Activated naive CD4-positive, alpha-beta T cell treated with anti-CD3 and anti-CD28 coated beads, Interleukin-2, amount 50 U/mL, for 16 hours (primary cell): ENCODE measurements around the gene SF1.

Experiments used
- DNase-seq: peaks from one replicate; pipeline ENCODE4 v3.0.0-alpha.2; 2020

The SF1 gene

DNA sequence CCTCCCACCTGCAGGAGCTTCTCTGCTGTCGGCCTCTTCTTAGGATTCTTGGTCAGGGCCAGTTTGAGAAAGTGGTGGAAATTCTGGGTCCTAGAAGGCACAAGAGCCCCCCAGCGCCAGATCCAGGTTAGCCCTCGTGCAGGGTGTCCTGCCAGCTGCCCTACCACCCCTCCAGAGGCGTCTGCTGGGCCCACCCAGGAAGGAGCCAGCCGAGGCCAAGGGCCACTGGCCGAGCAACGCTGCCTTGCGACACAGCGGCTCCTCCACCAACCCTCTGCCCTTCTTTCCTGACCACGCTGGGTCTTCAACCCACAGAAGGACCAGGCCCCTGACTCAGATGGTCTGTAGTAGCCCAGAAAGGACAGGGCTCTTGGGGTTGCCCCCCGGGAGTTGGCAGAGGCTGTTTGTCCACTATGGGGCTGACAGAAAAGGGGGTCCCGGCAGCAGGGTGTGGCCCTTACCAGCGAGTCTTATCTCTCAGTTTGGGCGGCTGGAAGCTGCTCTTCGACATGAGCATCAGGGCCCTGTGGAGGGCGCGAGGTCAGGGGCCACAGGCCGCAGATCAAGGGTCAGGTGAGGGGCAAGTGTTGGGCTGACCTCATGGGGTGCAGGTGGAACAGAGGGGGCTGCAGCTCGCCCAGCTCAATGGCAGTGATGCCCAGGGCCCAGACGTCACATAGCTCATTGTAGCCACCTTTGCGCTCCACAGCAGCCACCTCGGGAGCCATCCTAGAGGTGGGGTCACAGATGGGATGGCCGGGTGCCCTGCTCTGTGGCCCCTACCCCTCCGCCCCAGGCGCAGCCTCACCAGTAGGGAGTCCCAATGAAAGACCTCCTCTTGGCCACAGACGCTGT lies 22.2 kb upstream of the SF1 start:
- DNase-seq = no peak

GRCh38 chr11:64799623-64800302 lies 21.4 kb upstream of the SF1 start:
- no peak for DNase-seq

DNA sequence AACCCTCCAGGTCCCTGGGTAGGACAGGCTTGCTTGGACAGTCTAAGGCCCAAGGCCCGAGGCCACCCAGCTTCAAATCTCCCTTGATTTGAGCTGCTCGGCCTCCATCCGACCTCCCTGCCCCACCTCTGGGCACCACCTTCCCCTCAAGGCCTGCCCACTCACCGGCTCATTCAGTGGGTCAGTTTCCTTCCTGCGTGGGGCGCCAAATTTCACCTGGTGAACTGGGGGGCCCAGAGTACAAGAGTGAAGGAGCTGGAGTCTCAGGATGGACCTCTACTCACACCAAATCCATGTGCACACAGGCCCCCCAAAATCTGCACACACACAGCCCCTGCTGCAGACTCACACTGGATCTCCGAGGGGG lies 20.9 kb upstream of the SF1 start:
- DNase-seq = no peak

- no peak for DNase-seq
Measured at GRCh38 chr11:64796757-64797541, 18.6 kb upstream of the SF1 start.

DNA sequence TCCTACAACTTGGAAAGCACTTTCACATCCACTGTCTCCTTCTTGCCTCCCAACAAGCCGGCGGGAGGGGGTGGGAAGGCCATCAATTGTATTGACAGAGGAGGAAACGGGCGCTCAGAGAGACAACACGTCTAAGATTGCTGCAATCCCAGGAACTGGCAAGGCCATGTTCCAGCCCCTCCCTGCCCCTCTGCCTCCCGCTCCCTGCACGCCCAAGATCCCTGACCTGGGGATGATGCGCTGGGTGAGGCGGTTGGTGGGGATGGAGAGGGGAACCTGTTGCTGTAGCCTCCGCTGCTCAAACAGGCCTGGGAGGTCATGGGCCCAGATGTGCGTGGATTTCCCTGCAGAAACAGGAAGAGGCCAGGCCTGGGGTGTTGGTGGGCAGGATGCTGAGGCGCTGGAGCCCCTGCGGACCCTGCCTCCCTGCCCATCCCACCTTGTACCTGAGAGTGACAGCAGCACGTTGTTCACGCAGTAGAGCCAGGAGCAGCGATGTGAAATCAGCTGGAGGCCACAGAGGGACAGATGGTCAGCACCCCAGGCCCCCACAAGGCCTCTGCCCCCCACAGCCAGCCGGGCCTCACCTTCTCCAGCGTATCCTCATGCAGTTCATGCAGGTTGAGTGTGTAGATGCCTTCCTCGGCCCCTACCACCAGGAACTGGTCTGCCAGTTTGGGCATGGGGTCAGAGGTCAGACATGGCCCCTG lies 17.9 kb upstream of the SF1 start:
- no peak for DNase-seq

DNA sequence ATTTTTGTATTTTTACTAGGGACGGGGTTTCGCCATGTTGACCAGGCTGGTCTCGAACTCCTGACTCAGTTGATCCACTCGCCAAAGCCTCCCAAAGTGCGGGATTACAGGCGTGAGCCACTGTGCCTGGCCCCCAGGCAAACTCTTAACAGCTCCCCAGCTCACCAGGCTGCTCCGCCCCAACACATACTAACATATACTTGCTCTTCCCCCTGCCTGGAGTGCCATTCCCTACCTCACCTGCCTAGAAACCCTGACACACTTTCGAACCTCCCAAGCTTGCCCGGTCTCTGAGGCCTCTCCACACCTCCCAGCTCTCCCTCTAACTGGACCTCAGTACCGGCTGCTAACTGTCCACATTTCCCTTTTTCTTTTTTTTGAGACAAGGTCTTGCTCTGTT lies 16.2 kb upstream of the SF1 start:
- no peak for DNase-seq

DNA sequence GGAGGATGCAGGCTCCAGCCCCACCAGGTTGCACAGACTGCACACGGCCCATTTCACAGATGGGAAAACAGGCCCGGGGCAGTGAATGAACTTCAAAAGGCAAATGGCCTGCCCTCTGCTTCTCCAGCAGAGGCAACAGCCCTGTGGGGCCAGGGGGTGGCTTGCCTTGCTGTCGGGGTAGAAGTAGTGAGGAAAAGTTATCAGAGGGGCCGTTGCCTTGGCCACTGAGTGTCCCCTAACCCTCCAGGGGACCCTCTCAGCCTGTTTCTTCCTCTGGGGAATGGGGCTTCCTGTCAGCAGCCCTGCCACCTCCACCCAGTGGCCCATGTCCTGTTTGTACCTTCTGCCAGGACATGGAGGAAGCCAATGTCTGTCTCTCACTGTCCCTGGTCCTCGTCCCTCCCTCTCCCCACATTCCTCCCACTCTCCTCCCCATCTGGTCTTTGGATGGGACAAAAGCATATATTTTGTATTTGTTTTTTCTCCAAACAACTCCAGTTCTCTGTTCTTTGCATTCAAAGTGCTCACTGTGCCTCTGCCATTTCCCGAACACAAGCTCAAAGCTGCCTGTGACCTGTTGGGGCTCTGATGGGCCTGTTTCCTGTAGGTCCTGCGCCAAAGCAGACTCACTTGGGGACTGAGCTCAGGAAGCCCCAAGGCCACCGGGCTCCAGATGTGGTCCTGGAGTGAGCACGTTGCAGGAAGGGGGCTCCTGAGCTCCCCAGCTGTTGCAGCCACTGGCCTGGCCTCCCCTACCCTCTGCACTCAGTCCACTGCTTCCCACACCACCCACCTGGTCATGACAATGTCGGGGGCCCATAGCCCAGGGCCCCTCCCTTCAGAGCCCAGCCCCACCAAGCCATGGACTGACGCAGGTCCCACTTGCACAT lies 15.2 kb upstream of the SF1 start:
- DNase-seq = no peak

DNA sequence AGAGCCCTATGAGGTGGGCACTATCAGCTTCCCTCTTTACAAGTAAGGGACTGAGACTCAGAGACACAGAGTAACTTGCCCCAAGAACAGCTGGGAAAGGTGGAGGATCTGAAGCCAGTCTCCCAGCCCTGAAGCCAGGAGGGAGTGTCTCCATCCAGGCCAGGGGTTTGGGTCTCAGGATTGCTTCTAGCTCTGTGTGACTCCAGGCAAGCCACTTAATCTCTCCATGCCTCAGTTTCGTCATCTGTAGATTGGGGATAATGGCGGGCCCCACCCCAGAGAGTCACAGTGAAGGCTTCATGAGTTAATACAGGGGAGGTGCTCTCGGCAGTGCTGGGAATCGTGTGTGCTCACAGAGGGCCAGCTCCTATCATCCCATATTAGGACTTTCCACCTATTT lies 14.1 kb upstream of the SF1 start:
- no peak for DNase-seq

GRCh38 chr11:64791781-64792291 lies 13.5 kb upstream of the SF1 start:
- no peak for DNase-seq

DNA sequence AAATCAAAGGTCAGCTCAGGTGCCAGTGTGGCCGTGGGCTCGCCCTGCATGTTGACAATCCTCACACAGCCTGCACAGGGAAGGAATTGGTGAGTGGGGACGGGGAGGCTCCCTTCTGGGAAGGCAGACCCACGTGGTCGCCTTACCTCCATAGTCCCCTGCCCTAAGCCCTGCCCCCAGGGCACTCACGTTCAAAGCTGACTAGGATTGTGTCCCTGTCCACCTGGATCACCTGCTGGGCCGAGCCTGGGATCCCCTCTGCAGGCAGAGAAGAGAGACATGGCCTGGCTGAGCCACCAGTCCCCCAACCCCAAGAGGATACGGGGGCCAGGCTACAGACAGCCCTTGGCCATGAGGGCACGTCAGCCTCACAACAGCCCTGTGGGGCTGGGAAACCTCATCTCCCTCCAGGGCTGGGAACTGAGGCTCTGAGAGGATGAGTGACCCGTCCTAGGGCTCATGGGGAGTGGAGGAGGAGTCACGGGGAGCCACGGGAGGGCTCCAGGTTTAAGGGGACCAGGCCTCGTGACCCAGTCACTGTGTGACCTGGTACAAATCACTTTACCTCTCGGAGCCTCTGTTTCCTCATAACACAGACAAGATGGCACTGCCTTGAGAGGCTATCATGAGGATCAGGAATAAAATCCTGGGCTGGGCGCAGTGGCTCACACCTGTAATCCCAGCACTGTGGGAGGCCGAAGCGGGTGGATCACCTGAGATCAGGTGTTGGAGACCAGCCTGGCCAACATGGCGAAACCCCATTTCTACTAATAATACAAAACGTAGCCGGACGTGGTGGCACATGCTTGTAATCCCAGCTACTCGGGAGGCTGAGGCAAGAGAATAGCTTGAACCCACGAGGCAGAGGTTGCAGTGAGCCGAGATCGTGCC lies 12.1 kb upstream of the SF1 start:
- DNase-seq = no peak

- DNase-seq = no peak
Measured at GRCh38 chr11:64789331-64790204, 11.2 kb upstream of the SF1 start.

DNA sequence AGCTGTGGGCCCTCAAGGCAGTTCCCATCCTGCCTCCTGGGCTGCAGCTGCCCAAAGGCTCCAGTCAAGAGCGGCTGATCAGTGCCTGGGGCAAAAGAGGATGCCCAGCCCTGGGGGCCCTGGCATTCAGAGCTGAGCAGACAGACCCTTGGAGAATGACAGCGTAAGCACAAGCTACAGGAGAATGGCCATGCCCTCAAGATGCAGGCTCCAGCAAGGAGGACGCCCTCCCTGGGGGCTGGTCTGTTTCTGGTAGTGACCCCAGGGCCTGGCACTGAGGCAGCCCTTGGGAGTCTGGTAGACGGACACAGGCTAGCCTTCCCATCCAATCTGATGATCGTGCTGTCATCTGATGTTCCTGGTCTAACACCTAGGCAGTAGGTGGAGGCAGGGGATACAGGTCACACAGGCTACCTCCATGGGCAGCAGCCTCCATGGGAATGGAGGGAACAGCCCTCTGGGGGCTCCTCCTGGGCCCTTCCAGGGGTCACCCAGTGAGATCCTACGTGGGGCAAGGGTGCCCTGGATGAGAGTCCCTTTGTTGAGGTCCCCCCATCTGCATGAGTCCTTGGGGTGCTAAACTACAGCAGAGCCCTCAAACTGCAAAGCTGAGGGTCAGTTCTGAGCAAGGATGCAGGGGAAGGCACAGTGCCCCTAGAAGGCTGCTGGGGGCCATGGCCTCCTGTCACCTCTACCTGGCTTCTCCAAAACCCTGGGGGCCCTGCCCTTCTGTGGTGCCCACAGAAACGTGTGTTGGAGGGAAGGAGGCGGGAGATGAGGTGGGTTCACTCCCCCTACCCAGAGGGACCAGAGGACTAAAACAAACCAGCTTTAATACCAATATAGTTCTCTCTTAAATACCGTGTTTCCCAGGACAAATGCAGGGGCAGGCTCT lies 10.2 kb upstream of the SF1 start:
- no peak for DNase-seq

- peak; percentile 64 for DNase-seq
Measured at GRCh38 chr11:64787526-64788320, 9.4 kb upstream of the SF1 start.

DNA sequence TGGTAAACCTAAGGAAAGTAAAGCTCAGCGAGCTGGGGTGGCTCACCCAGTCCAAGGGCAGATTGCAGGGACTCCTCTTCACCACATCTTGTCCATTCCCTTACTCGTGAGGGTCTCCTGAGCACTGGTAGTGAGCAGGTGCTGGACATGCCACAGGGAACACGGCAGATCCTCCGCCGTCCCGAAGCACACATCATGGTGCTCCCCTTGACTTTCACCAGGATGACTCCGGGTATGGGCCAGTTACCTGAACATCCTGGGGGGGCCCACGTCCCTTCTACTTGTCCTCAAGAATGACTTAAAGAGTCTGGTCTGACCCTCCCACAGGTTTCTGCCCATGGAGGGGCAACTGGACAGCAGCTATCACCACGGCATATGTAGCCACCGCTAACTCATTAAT lies 8.0 kb upstream of the SF1 start:
- no peak for DNase-seq

- DNase-seq = no peak
Measured at GRCh38 chr11:64784813-64785581, 6.7 kb upstream of the SF1 start.

DNA sequence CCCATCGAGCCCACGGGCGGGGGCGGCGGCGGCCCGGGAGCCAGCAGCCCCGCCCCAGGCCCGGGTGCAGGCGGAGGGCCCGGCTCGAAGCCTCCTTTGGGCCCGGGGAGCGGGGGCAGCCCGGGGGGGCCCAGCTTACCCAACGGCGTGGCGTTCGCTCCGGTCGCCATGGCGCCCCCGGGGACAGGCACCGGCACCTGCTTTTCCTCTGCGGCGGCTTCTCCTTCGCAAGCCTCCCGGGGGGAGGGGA lies 194 bp downstream of the SF1 start:
- DNase-seq = no peak
